OCI-LY3 (cell line): Measurements from ENCODE around the gene FAM135A.

Experiments used
- H2AFZ ChIP-seq: fragments of 200-600, 300-600 bp; shearing (Covaris generic); 2 replicates; pipeline ENCODE4 v1.6.0; 2014; ENCODE audit warnings: antibody characterized with exemption, low read depth, low read length
- H3K27ac ChIP-seq: fragments of 200-600, 300-600 bp; sonication (generic); 2 replicates; pipeline ENCODE4 v1.5.1; 2014; ENCODE audit warnings: mild to moderate bottlenecking, low read length, moderate library complexity, mixed read lengths
- H3K27me3 ChIP-seq: fragments of 200-600, 300-600 bp; sonication (generic); 2 replicates; pipeline ENCODE4 v1.6.1; 2014; ENCODE audit warnings: low read depth, low read length, mixed read lengths
- H3K36me3 ChIP-seq: fragments of 200-600, 300-600 bp; sonication (generic); replicated peaks from 2 replicates; pipeline ENCODE3; 2014; ENCODE audit warnings: low read depth, low read length, mixed read lengths
- H3K4me1 ChIP-seq: fragments of 300-600, 200-600 bp; sonication (generic); 2 replicates; pipeline ENCODE4 v1.6.1; 2014; ENCODE audit warnings: low read length, mixed read lengths
- H3K4me2 ChIP-seq: fragments of 200-600, 300-600 bp; sonication (generic); 2 replicates; pipeline ENCODE4 v1.6.1; 2014; ENCODE audit warnings: low read length, mixed read lengths
- H3K4me3 ChIP-seq: fragments of 300-600, 200-600 bp; sonication (generic); 2 replicates; pipeline ENCODE4 v1.5.1; 2014; ENCODE audit warnings: antibody characterized with exemption, mild to moderate bottlenecking, low read length, moderate library complexity
- H3K79me2 ChIP-seq: fragments of 300-600, 200-600 bp; shearing (Covaris generic); 2 replicates; pipeline ENCODE4 v1.6.1; 2014; ENCODE audit warnings: mild to moderate bottlenecking, low read length, mixed read lengths
- H3K9ac ChIP-seq: fragments of 300-600, 200-600 bp; shearing (Covaris generic); 2 replicates; pipeline ENCODE4 v1.6.0; 2014; ENCODE audit warnings: mild to moderate bottlenecking, low read length, moderate library complexity
- H3K9me3 ChIP-seq: fragments of 200-600, 300-600 bp; shearing (Covaris generic); 2 replicates; pipeline ENCODE4 v1.6.1; 2014; ENCODE audit warnings: low read length, mixed read lengths; ENCODE audit not compliant: insufficient read depth
- H4K20me1 ChIP-seq: fragments of 200-600, 300-600 bp; sonication (generic); 2 replicates; pipeline ENCODE4 v1.6.1; 2016; ENCODE audit warnings: low read length, mixed read lengths; ENCODE audit not compliant: insufficient read depth
- EZH2phosphoT487 ChIP-seq: fragments of 200-600 bp; shearing (Covaris generic); IDR thresholded peaks from 2 replicates; pipeline ENCODE4 v1.6.1; 2018; ENCODE audit warnings: antibody characterized with exemption, mixed run types, low read depth
- TF ChIP-seq, protein P1 (sequence below): fragments of 200-600, 300-600 bp; sonication (generic); IDR thresholded peaks from 2 replicates; pipeline ENCODE4 v1.5.1; 2014; ENCODE audit warnings: antibody characterized with exemption, low read length, low read depth

The FAM135A gene

DNA sequence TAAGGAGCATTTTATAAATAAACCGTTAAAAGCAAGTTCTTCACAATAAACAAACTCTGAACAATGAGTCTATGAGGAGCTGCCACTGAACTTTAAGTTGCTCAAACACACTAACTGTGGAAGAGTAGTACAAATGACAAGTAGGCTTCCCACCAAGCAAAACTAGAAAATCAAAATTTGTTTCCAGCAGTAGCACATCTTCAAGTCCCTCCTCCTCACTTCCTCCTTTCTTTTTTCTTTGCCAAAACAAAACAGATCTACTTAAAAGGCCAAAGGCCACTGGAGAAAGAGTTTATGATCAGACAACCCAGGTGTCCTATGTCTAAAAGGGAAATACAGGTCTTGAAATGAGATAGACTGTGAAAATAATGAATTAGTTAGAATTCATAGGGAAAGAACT lies 17.1 kb upstream of the FAM135A start:
- H4K20me1 ChIP-seq: no peaks in the 10 kb centered on the region
- H3K79me2 ChIP-seq: no peaks in the 10 kb centered on the region
- no peak overlapping the region for H3K27ac ChIP-seq
- no peak overlapping the region for H3K9ac ChIP-seq
- H3K9me3 ChIP-seq: no peaks in the 10 kb centered on the region
- no peak overlapping the region; the same call in 1 of the 2 replicates for H2AFZ ChIP-seq
- no peak overlapping the region for H3K4me2 ChIP-seq
- TF ChIP-seq, protein P1, sequence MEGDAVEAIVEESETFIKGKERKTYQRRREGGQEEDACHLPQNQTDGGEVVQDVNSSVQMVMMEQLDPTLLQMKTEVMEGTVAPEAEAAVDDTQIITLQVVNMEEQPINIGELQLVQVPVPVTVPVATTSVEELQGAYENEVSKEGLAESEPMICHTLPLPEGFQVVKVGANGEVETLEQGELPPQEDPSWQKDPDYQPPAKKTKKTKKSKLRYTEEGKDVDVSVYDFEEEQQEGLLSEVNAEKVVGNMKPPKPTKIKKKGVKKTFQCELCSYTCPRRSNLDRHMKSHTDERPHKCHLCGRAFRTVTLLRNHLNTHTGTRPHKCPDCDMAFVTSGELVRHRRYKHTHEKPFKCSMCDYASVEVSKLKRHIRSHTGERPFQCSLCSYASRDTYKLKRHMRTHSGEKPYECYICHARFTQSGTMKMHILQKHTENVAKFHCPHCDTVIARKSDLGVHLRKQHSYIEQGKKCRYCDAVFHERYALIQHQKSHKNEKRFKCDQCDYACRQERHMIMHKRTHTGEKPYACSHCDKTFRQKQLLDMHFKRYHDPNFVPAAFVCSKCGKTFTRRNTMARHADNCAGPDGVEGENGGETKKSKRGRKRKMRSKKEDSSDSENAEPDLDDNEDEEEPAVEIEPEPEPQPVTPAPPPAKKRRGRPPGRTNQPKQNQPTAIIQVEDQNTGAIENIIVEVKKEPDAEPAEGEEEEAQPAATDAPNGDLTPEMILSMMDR: no peak
- no peaks in the 10 kb centered on the region for H3K4me1 ChIP-seq
- no peaks in the 10 kb centered on the region for H3K36me3 ChIP-seq
- H3K4me3 ChIP-seq: no peak overlapping the region
- no peaks in the 10 kb centered on the region for H3K27me3 ChIP-seq

- H2AFZ ChIP-seq: no peak overlapping the region
- no peak overlapping the region for H3K9ac ChIP-seq
- H3K4me2 ChIP-seq: no peak overlapping the region
- H3K36me3 ChIP-seq: no peaks in the 10 kb centered on the region
- TF ChIP-seq, protein P1: no peak
- no peak for TF ChIP-seq EZH2phosphoT487
- no peaks in the 10 kb centered on the region for H3K27me3 ChIP-seq
- no peaks in the 10 kb centered on the region for H4K20me1 ChIP-seq
- no peak overlapping the region for H3K27ac ChIP-seq
- H3K4me3 ChIP-seq: no peak overlapping the region
- H3K4me1 ChIP-seq: no peaks in the 10 kb centered on the region
- H3K79me2 ChIP-seq: no peaks in the 10 kb centered on the region
- H3K9me3 ChIP-seq: no peaks in the 10 kb centered on the region
Observed at GRCh38 chr6:70396796-70397729, 16.2 kb upstream of the FAM135A start.

GRCh38 chr6:70398783-70399728 lies 14.3 kb upstream of the FAM135A start:
- Histone ChIP-seq H3K27me3 (0 out of 2 replicates have a peak, but pooled peaks cover 2% of the 10 kb centered on the region), H3K27ac (no peak overlapping the region), H4K20me1 (no peaks in the 10 kb centered on the region), H3K4me3 (no peak overlapping the region), H3K9ac (no peak overlapping the region), H3K79me2 (no peaks in the 10 kb centered on the region), H3K4me1 (no peaks in the 10 kb centered on the region), H2AFZ (no peak overlapping the region), H3K36me3 (no peaks in the 10 kb centered on the region), H3K4me2 (no peak overlapping the region), H3K9me3 (no peaks in the 10 kb centered on the region)
- no peak for TF ChIP-seq EZH2phosphoT487
- TF ChIP-seq, protein P1: no peak

DNA sequence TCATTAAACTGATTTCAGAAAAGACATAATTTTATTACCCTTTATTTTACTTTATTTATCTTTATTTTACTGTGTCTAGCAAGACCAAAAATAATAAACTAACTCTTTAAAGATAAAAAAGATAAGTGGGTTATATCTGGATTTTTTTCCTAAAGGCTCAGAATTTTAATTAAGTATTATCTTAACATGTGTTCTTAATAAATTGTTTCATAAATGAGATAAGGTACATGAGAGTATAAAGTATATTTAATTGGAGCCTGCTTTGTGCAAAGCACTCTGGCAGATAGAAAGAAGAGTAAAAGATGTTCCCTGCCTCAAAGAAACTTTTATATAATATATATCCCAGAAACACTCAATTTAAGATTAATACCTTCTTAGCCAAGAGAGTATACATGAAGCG lies 8.7 kb upstream of the FAM135A start:
- H3K9me3 ChIP-seq: no peaks in the 10 kb centered on the region
- no peak overlapping the region for H3K9ac ChIP-seq
- no peaks in the 10 kb centered on the region for H3K79me2 ChIP-seq
- no peaks in the 10 kb centered on the region for H4K20me1 ChIP-seq
- no peaks in the 10 kb centered on the region for H3K36me3 ChIP-seq
- no peak overlapping the region for H2AFZ ChIP-seq
- TF ChIP-seq, protein P1: no peak
- TF ChIP-seq EZH2phosphoT487: no peak
- no peak overlapping the region for H3K4me2 ChIP-seq
- no peak overlapping the region for H3K4me3 ChIP-seq
- no peaks in the 10 kb centered on the region for H3K4me1 ChIP-seq
- H3K27me3 ChIP-seq: 0 out of 2 replicates have a peak, but pooled peaks cover 2% of the 10 kb centered on the region
- H3K27ac ChIP-seq: no peak overlapping the region
